Epithelial cell of esophagus (primary cell): ENCODE measurements around the gene GABRA4.
A peak's percentile ranks its signal among the peaks of the same experiment; 100 is the strongest.

ENCODE experiments used
- DNase-seq: peaks from one replicate; pipeline ENCODE4 v3.0.0; 2010; ENCODE audit warnings: low read depth
- H3K4me3 ChIP-seq: 2 replicates; pipeline ENCODE4 v1.5.1; 2011; ENCODE audit warnings: mild to moderate bottlenecking, low read length, control low read depth
- TF ChIP-seq, protein P1 (sequence below): IDR thresholded peaks from 2 replicates; pipeline ENCODE4 v1.5.1; 2011; ENCODE audit warnings: low read depth, mild to moderate bottlenecking, low read length, control low read depth, inconsistent platforms; ENCODE audit not compliant: insufficient read depth; ENCODE audit errors: missing control alignments

GABRA4 gene

DNA sequence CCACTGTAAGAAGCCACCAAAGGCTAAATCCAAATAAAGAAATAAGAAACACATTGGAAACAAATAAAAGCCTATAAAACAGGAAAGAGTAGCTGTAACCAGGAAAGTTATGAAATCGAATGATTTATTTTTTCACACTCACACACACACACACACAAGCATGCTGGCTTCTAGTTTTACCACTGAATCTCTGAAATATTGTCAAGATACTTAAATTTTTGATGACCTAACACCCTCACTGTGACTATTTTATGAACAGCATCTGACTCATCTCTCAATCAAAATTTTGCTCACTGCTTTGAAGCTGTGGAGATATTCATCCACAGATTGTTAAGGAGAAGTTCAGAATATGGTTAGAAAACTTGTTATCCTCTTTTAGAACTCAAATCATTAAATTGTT is 24.1 kb upstream of the GABRA4 start:
- DNase-seq: no peak
- TF ChIP-seq, protein P1, sequence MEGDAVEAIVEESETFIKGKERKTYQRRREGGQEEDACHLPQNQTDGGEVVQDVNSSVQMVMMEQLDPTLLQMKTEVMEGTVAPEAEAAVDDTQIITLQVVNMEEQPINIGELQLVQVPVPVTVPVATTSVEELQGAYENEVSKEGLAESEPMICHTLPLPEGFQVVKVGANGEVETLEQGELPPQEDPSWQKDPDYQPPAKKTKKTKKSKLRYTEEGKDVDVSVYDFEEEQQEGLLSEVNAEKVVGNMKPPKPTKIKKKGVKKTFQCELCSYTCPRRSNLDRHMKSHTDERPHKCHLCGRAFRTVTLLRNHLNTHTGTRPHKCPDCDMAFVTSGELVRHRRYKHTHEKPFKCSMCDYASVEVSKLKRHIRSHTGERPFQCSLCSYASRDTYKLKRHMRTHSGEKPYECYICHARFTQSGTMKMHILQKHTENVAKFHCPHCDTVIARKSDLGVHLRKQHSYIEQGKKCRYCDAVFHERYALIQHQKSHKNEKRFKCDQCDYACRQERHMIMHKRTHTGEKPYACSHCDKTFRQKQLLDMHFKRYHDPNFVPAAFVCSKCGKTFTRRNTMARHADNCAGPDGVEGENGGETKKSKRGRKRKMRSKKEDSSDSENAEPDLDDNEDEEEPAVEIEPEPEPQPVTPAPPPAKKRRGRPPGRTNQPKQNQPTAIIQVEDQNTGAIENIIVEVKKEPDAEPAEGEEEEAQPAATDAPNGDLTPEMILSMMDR: no peak
- H3K4me3 ChIP-seq: no peak overlapping the region

DNA sequence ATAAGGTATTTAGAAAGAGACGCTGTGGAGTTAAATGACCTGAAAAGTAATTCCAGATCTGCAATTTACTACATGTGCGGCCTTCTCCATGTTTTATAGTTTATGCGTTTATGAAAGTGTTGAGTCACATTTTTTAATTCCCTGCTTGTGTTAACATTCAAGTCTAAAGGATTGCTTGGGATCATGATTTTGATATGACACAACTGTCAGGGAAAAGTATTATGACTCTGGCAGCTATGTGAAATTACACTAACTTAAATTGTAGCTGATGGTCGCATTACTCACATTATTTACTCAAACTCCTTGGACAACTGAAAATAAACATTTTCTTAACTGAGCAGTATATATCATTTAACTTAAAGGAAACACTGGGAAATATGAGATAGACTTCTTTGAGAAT is 23.7 kb upstream of the GABRA4 start:
- DNase-seq: no peak
- H3K4me3 ChIP-seq: no peak overlapping the region
- TF ChIP-seq, protein P1: no peak

DNA sequence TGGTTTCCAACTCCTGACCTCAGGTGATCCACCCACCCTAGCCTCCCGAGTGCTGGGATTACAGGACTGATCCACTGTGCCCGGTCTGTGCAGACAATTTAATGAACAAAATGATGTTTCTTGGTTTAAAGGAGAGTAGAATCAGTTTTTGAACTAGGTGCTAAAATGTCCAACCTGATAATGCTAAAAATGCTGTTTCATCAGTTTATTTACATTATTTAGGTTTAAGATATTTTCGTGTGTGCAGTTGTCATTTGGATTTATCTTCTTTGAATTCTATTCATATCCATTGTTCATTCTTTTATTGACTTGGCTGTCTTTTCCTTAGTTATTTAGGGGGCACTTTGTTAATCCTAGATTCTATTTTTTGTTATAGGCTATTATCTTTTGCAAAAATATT is 20.0 kb upstream of the GABRA4 start:
- TF ChIP-seq, protein P1: no peak
- H3K4me3 ChIP-seq: no peak overlapping the region
- DNase-seq: no peak

DNA sequence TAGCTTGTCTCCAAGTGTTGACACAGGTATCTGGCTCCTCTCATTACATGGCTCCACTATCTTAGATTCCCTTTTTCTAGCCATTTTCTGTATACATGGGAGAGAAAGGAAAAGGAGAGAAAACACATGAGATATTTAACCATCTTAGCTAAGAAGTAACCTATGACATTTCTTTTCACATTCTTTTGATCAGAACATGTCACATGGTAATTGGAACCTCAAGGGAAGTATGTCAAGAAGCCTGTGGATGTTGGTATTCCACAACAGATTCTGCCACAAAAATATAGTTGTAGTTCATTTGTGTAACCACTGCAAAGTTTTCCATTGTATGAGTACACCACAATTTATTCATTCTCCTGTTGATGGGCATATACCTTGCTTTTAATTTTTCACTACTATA is 19.3 kb upstream of the GABRA4 start:
- H3K4me3 ChIP-seq: no peak overlapping the region
- DNase-seq: no peak
- TF ChIP-seq, protein P1: no peak

DNA sequence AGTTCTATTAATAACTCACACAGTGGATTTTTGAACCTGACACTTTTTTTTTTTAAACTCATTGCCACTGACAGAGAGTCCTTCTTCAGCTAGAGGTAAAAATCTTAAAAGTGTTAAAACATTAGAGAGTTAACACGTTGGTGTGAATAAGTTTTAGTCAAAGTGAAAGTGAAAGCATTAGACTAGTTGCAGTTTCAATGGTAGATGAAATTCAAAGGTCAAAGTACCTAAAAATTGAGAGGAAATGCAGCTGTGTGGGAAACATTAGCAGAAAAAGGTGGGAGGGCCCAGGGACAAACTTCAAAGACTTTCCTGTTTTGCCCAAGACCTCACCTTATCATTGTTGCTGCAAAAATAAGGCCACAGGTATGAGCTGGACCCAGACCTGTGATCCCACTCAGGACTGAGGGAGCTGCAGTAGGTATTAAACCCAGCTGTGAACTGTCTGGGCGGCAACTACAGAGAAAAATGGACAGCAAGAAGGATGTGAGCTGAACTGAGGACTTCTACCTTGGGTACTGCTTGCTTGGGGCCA is 17.6 kb upstream of the GABRA4 start:
- no peak overlapping the region for H3K4me3 ChIP-seq
- DNase-seq: no peak
- TF ChIP-seq, protein P1: no peak

DNA sequence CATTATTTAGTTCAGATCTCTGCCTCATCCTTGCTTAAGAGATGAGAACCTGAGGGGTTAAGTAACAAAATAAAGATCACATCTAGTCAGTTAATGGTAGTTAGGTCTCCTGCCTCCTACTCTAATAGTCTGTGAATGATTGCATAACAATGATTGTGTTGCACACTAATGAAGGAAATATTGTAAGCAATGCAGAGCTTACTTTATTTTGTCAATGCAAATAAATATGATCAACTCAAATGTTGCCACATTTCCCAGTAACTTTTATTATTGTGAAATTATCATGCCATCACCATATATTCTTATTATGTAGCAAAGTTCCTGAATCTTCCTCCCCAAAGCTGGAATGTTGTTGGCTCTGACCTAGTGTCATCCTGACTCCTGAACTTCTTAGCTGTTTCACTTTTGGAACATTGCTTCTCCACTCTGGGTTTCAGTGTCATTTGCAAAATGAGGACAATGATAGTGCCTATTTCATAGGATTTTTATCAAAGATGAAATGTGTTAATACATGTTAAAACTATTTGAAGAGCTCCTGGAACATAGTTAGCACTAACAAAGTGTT is 17.0 kb upstream of the GABRA4 start:
- no peak overlapping the region for H3K4me3 ChIP-seq
- DNase-seq: no peak
- TF ChIP-seq, protein P1: no peak

DNA sequence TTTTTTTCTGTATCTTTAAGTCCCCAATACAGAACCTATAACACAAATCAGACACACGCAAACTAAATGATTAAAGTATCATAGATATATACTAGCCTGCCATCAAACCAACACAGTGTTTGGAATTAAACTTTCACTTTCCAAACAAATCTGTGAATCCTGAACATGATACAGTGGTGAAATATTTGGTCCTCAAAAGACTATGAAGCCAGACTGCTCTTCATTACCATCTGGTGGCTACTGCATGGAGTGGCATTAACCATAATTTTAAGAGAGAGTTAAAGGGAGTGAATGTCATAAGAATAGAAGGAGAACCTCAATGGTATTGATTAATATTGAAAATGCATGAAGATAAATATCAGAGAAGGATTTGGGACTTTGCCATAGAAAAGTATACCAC is 9.2 kb upstream of the GABRA4 start:
- no peak overlapping the region for H3K4me3 ChIP-seq
- TF ChIP-seq, protein P1: peak; percentile 52
- DNase-seq: no peak
